ENCODE data around the gene SLC25A21. TPM values are rescaled to one million over a fixed set of nuclear protein-coding genes. Genes with fewer than 3 reads are reported as not detected.
A peak's percentile ranks its signal among the peaks of the same experiment; 100 is the strongest.
"Not testable (repeated sequence)": the region's sequence is repeated elsewhere in the genome, so short reads cannot be mapped to it uniquely, and the experiment has no call there.

The SLC25A21 gene
- polyA plus RNA-seq: under 1 TPM; 0.53 to 0.74 TPM

GRCh38 chr14:37172024-37172869 lies at the start of gene SLC25A21:
SLC25A21 (minus strand) TSS chr14:37172606.
- Histone ChIP-seq H3K4me1 (ENCODE audit: control insufficient read depth in 2 of 2, insufficient read depth in 2 of 2, low read length in 1 of 2) (peaks cover 0 to 6% of the 10 kb centered on the region in 2 donors), H3K9me3 (ENCODE audit: control insufficient read depth in 2 of 2, insufficient read depth in 1 of 2, low read depth in 1 of 2, low read length in 1 of 2) (peaks cover 0 to 2% of the 10 kb centered on the region in 2 donors), H3K4me3 (ENCODE audit: low read depth in 1 of 2, low read length in 2 of 2) (peak within 1 kb of the TSS; percentile 76 to 83), H3K27me3 (ENCODE audit: control insufficient read depth in 1 of 2, insufficient read depth in 2 of 2, low read length in 2 of 2) (no peaks in the 10 kb centered on the region), H3K36me3 (ENCODE audit: control insufficient read depth in 2 of 2, insufficient read depth in 2 of 2, low read length in 1 of 2) (no peaks in the 10 kb centered on the region), H3K27ac (ENCODE audit: low read depth in 2 of 2, low read length in 1 of 2) (peak within 1 kb of the TSS; percentile 79 to 89)
- 3% methylated on average over 66 of the region's 66 CpGs for WGBS, 2 donors

- 96% methylated on average over 3 of the region's 3 CpGs for whole genome bisulfite sequencing, 2 donors
These were observed 48.7 kb upstream of the SLC25A21 start for GRCh38 chr14:37221073-37221472.

GRCh38 chr14:37215345-37215744 lies 42.9 kb upstream of the SLC25A21 start:
- WGBS, 2 donors: 94 to 95% methylated on average over 3 of the region's 3 CpGs

More at GRCh38 chr14:37221073-37221472, 48.7 kb upstream of the SLC25A21 start:
- peaks cover 0 to 3% of the 10 kb centered on the region in 2 donors for H3K9me3 ChIP-seq (ENCODE audit: control insufficient read depth in 2 of 2, insufficient read depth in 1 of 2, low read depth in 1 of 2, low read length in 1 of 2)
- no peak overlapping the region for H3K27ac ChIP-seq (ENCODE audit: low read depth in 2 of 2, low read length in 1 of 2)
- no peaks in the 10 kb centered on the region for H3K27me3 ChIP-seq (ENCODE audit: control insufficient read depth in 1 of 2, insufficient read depth in 2 of 2, low read length in 2 of 2)
- H3K4me3 ChIP-seq (ENCODE audit: low read depth in 1 of 2, low read length in 2 of 2): no peak overlapping the region
- no peaks in the 10 kb centered on the region for H3K36me3 ChIP-seq (ENCODE audit: control insufficient read depth in 2 of 2, insufficient read depth in 2 of 2, low read length in 1 of 2)
- no peaks in the 10 kb centered on the region for H3K4me1 ChIP-seq (ENCODE audit: control insufficient read depth in 2 of 2, insufficient read depth in 2 of 2, low read length in 1 of 2)

GRCh38 chr14:37213016-37213415 lies 40.6 kb upstream of the SLC25A21 start:
- H3K9me3 ChIP-seq (ENCODE audit: control insufficient read depth in 2 of 2, insufficient read depth in 1 of 2, low read depth in 1 of 2, low read length in 1 of 2): no peaks in the 10 kb centered on the region
- H3K36me3 ChIP-seq (ENCODE audit: control insufficient read depth in 2 of 2, insufficient read depth in 2 of 2, low read length in 1 of 2): no peaks in the 10 kb centered on the region

More at GRCh38 chr14:37215345-37215744, 42.9 kb upstream of the SLC25A21 start:
- H3K27me3 ChIP-seq (ENCODE audit: control insufficient read depth in 1 of 2, insufficient read depth in 2 of 2, low read length in 2 of 2): no peaks in the 10 kb centered on the region
- H3K4me3 ChIP-seq (ENCODE audit: low read depth in 1 of 2, low read length in 2 of 2): no peak overlapping the region
- H3K4me1 ChIP-seq (ENCODE audit: control insufficient read depth in 2 of 2, insufficient read depth in 2 of 2, low read length in 1 of 2): peaks cover 0 to 3% of the 10 kb centered on the region in 2 donors
- no peaks in the 10 kb centered on the region for H3K36me3 ChIP-seq (ENCODE audit: control insufficient read depth in 2 of 2, insufficient read depth in 2 of 2, low read length in 1 of 2)
- no peak overlapping the region for H3K27ac ChIP-seq (ENCODE audit: low read depth in 2 of 2, low read length in 1 of 2)
- no peaks in the 10 kb centered on the region for H3K9me3 ChIP-seq (ENCODE audit: control insufficient read depth in 2 of 2, insufficient read depth in 1 of 2, low read depth in 1 of 2, low read length in 1 of 2)

GRCh38 chr14:37210448-37210847 lies 38.0 kb upstream of the SLC25A21 start:
- H3K36me3 ChIP-seq (ENCODE audit: control insufficient read depth in 2 of 2, insufficient read depth in 2 of 2, low read length in 1 of 2): no peaks in the 10 kb centered on the region
- no peak overlapping the region for H3K27ac ChIP-seq (ENCODE audit: low read depth in 2 of 2, low read length in 1 of 2)
- WGBS, 2 donors: 96 to 97% methylated on average over 6 of the region's 6 CpGs
- H3K4me3 ChIP-seq (ENCODE audit: low read depth in 1 of 2, low read length in 2 of 2): no peak overlapping the region
- no peaks in the 10 kb centered on the region for H3K27me3 ChIP-seq (ENCODE audit: control insufficient read depth in 1 of 2, insufficient read depth in 2 of 2, low read length in 2 of 2)
- peaks cover 0 to 3% of the 10 kb centered on the region in 2 donors for H3K4me1 ChIP-seq (ENCODE audit: control insufficient read depth in 2 of 2, insufficient read depth in 2 of 2, low read length in 1 of 2)
- H3K9me3 ChIP-seq (ENCODE audit: control insufficient read depth in 2 of 2, insufficient read depth in 1 of 2, low read depth in 1 of 2, low read length in 1 of 2): peaks cover 0 to 7% of the 10 kb centered on the region in 2 donors

More at GRCh38 chr14:37213016-37213415, 40.6 kb upstream of the SLC25A21 start:
- H3K4me3 ChIP-seq (ENCODE audit: low read depth in 1 of 2, low read length in 2 of 2): no peak overlapping the region
- no peak overlapping the region for H3K27ac ChIP-seq (ENCODE audit: low read depth in 2 of 2, low read length in 1 of 2)
- H3K27me3 ChIP-seq (ENCODE audit: control insufficient read depth in 1 of 2, insufficient read depth in 2 of 2, low read length in 2 of 2): no peaks in the 10 kb centered on the region
- H3K4me1 ChIP-seq (ENCODE audit: control insufficient read depth in 2 of 2, insufficient read depth in 2 of 2, low read length in 1 of 2): peaks cover 0 to 3% of the 10 kb centered on the region in 2 donors

- H3K4me1 ChIP-seq (ENCODE audit: control insufficient read depth in 2 of 2, insufficient read depth in 2 of 2, low read length in 1 of 2); H3K27ac ChIP-seq (ENCODE audit: low read depth in 2 of 2, low read length in 1 of 2): not testable (repeated sequence)
These were observed 37.2 kb upstream of the SLC25A21 start for GRCh38 chr14:37209617-37210016.

GRCh38 chr14:37205623-37206605 lies 33.5 kb upstream of the SLC25A21 start:
- H3K36me3 ChIP-seq (ENCODE audit: control insufficient read depth in 2 of 2, insufficient read depth in 2 of 2, low read length in 1 of 2); H3K27me3 ChIP-seq (ENCODE audit: control insufficient read depth in 1 of 2, insufficient read depth in 2 of 2, low read length in 2 of 2); H3K27ac ChIP-seq (ENCODE audit: low read depth in 2 of 2, low read length in 1 of 2); H3K9me3 ChIP-seq (ENCODE audit: control insufficient read depth in 2 of 2, insufficient read depth in 1 of 2, low read depth in 1 of 2, low read length in 1 of 2); H3K4me1 ChIP-seq (ENCODE audit: control insufficient read depth in 2 of 2, insufficient read depth in 2 of 2, low read length in 1 of 2); H3K4me3 ChIP-seq (ENCODE audit: low read depth in 1 of 2, low read length in 2 of 2): not testable (repeated sequence)
- WGBS, 2 donors: 97% methylated on average over 7 of the region's 7 CpGs

More at GRCh38 chr14:37209617-37210016, 37.2 kb upstream of the SLC25A21 start:
- not testable (repeated sequence) for H3K36me3 ChIP-seq (ENCODE audit: control insufficient read depth in 2 of 2, insufficient read depth in 2 of 2, low read length in 1 of 2); H3K9me3 ChIP-seq (ENCODE audit: control insufficient read depth in 2 of 2, insufficient read depth in 1 of 2, low read depth in 1 of 2, low read length in 1 of 2); H3K4me3 ChIP-seq (ENCODE audit: low read depth in 1 of 2, low read length in 2 of 2); H3K27me3 ChIP-seq (ENCODE audit: control insufficient read depth in 1 of 2, insufficient read depth in 2 of 2, low read length in 2 of 2)
- WGBS, 2 donors: 85 to 89% methylated on average over 2 of the region's 2 CpGs

- H3K36me3 ChIP-seq (ENCODE audit: control insufficient read depth in 2 of 2, insufficient read depth in 2 of 2, low read length in 1 of 2): no peaks in the 10 kb centered on the region
- WGBS, 2 donors: 88 to 94% methylated on average over 1 of the region's 1 CpG
- no peaks in the 10 kb centered on the region for H3K4me1 ChIP-seq (ENCODE audit: control insufficient read depth in 2 of 2, insufficient read depth in 2 of 2, low read length in 1 of 2)
- H3K4me3 ChIP-seq (ENCODE audit: low read depth in 1 of 2, low read length in 2 of 2): no peak overlapping the region
- H3K27ac ChIP-seq (ENCODE audit: low read depth in 2 of 2, low read length in 1 of 2): no peak overlapping the region
- H3K27me3 ChIP-seq (ENCODE audit: control insufficient read depth in 1 of 2, insufficient read depth in 2 of 2, low read length in 2 of 2): no peaks in the 10 kb centered on the region
- H3K9me3 ChIP-seq (ENCODE audit: control insufficient read depth in 2 of 2, insufficient read depth in 1 of 2, low read depth in 1 of 2, low read length in 1 of 2): peaks cover 0 to 7% of the 10 kb centered on the region in 2 donors
These were observed 31.0 kb upstream of the SLC25A21 start for GRCh38 chr14:37203423-37203822.

GRCh38 chr14:37202812-37203211 lies 30.4 kb upstream of the SLC25A21 start:
- WGBS, 2 donors: 56 to 66% methylated on average over 2 of the region's 2 CpGs
- Histone ChIP-seq H3K27me3 (ENCODE audit: control insufficient read depth in 1 of 2, insufficient read depth in 2 of 2, low read length in 2 of 2) (no peaks in the 10 kb centered on the region), H3K4me1 (ENCODE audit: control insufficient read depth in 2 of 2, insufficient read depth in 2 of 2, low read length in 1 of 2) (no peaks in the 10 kb centered on the region), H3K9me3 (ENCODE audit: control insufficient read depth in 2 of 2, insufficient read depth in 1 of 2, low read depth in 1 of 2, low read length in 1 of 2) (peaks cover 0 to 7% of the 10 kb centered on the region in 2 donors), H3K36me3 (ENCODE audit: control insufficient read depth in 2 of 2, insufficient read depth in 2 of 2, low read length in 1 of 2) (no peaks in the 10 kb centered on the region), H3K4me3 (ENCODE audit: low read depth in 1 of 2, low read length in 2 of 2) (no peak overlapping the region), H3K27ac (ENCODE audit: low read depth in 2 of 2, low read length in 1 of 2) (no peak overlapping the region)

All from esophagus (tissue), 2 donors.